DMS114 treated with DMSO at 0.1 percent for 48 hours (cell line): ENCODE results near the gene DPP7.
A peak's percentile ranks its signal among the peaks of the same experiment; 100 is the strongest.
"Not testable (repeated sequence)": the region's sequence is repeated elsewhere in the genome, so short reads cannot be mapped to it uniquely, and the experiment has no call there.

Experiments
- DNase-seq: peaks from one replicate; lab custom pipeline; 2025; ENCODE audit not compliant: unreplicated experiment; lab: John Stamatoyannopoulos, UW

The DPP7 gene

DNA sequence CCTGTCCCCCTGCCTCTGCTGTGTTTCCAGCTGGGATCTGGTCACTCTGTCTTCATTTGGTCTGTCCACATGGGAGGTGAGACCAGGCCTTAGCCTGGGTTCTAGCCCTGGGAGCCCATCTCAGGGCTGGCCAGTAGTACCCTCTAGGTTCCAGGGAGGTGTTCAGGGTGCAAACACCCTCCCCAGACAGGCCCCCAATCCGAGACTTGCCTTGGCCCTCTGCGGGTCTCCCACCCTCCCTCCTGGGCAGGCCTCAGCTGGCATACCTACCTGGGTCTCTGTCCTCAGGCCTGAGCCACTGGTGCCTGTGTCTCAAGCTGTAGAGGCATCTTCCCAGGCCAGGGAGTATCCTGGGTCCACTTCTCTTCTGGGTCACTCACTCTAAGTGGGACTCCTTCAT lies 43.3 kb downstream of the DPP7 start:
- DNase-seq, result no peak

DNA sequence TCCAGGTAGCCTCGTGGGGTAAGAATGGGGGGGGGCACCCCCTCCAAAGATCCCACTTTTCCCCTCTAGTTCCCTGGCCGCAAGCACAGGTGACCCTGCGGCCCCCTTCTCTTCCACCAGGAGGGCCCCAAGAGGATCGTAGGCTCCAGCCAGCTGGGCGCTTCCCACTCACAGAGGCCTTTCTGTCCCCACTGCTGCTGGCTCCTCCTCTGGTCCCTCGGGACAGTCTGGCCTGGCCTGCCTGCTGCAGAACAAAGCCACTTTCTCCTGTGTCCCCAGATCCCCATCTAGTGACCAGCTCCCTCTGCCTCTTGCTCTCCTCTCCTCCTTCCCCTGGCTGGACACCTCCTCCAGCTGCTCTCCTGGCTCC lies 43.6 kb downstream of the DPP7 start:
- no peak for DNase-seq

DNA sequence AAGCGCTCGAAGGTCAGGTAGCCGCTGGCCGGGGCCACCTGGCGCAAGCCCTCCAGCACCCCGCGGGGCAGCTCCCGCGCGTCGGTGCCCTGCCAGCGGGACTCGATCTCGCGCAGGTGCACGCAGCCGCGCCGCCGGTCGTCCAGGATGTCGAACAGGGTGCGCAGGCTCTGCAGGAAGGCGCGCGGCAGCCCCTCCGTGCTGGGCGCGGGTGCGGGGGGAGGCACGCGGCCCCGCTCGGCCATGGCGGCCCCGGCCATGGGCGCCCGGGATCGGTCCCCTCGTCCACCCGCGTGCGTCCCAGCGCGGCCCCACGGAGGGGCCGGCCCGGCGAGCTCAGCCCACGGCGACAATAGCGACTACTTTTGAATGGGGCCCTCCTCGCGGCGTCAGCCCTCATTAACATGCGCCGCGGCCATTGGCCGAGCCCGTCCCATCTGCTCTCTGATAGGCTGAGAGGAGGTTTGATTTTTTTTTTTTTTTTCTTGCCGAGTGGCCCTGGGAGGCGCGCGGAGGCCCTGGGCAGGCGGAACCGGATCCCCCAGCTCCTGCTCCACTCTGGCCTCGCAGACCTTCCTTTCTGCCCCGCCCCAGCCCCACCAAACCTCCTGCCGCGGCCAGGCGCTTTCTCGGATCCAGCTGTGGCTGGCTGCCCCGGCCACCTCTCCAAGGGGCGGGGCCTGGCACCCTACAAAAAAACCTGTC lies 44.2 kb downstream of the DPP7 start, which contains the start of gene SAPCD2:
SAPCD2 (minus strand) TSS at position 357 of the 705 bp plus-strand sequence; CDS start at position 260, 97 bp downstream.
- DNase-seq, result peak; percentile 69

DNA sequence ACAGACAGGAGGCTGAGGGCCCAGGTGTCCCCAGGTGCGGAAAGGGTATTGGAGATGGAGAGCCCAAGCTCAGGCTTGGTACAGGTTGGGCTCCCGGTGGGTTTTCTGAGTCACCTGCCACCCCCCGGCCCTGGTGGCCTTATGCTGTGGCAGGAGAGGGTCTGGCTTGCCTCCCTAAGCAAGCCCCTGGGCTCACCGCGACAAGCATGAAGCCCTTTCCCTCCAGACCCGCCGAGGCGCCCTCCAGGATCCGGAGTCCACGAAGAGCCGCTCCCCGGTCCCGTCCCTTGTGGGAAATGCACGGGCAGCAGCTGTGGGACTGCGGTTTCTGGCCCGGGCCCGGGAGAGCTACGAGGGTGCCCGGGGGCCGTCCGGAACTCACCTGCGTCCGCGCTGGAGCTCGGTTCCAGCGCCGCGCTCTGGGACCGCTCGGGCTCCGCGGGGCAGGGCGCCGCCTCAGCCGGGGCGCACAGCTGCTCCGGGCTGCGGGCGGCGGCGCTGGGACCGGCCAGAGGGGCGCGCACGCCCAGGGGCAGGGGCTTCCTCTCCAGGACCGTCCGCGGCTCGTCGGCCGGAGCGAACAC lies 44.9 kb downstream of the DPP7 start:
- no peak for DNase-seq

DNA sequence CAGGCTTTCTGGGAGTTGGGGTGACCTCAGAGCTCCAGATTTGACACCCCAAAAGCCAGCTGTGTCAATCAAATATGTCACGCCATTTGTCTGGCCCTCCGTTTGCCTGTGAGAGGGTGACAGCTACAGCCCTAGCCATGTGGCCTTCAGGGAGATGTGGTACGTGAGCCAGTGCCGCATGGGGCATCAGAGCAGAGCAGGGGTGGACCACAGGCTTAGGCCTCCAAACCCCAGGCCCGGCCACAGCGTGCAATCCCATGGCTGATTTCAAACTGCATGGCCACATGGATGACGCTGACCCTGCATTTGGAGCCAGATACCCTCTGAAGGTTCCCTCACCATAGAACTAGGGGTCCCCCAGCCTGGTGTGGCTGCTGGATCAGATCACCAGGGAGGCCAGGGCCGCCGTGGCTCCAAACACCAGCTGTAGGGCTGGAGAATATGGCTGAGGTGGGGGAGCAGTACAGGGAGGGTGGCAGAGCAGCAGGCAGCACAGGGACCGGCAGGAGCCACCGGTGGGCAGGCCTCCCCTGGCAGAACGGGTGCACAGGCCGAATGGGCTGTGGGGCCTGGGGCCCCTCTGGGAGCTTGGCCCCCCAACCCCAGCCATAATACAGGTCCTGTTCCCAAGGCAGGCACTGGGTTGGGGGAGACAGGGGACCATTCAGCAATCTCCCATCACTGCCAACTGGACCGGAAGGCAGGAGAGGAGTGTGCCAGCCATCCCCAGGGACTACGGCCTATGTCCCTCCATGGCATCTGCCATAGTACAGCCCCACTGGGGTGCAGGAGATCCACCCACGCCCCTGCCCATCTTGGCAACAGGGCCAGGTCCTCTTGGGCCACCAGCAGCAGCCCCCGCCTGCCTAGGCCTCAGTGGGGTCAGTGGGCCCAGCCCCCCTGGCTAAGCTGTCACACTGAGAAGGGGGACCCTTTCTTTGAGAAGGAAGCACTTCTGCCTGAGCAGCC lies 45.7 kb downstream of the DPP7 start:
- no peak for DNase-seq

DNA sequence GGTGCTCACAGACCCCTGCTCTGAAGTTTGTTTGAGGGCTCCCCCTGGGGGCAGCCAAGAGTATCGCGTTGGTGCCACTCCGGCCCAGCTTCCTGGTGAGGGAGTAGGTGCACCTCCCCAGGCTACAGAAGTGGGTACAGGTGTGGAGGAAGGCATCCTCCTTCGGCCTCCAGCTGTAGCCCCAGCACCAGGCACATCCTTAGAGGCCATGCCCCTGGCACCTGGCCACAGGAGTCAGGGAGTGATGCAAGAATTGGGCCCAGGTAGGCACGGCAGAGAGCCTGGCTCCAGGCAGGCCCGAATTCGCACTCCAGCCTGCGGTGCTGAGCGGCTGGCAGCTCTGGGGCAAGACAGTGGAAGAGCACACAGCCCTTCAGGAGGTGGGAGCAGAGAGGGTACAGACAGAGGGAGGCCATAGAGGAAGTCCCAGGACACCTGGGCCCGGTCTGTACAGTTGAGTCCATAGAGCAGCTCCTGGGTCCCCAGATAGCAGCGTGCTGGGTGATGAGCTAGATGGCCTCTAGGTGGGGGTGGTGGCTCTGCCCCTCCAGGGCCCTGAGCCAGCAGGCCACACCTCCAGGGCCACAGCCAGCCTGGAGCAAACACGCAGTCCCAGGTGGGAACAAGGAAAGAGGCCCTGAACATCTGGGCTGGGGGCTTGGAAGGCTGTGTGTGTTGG lies 46.5 kb downstream of the DPP7 start:
- DNase-seq, result peak; percentile 25

DNA sequence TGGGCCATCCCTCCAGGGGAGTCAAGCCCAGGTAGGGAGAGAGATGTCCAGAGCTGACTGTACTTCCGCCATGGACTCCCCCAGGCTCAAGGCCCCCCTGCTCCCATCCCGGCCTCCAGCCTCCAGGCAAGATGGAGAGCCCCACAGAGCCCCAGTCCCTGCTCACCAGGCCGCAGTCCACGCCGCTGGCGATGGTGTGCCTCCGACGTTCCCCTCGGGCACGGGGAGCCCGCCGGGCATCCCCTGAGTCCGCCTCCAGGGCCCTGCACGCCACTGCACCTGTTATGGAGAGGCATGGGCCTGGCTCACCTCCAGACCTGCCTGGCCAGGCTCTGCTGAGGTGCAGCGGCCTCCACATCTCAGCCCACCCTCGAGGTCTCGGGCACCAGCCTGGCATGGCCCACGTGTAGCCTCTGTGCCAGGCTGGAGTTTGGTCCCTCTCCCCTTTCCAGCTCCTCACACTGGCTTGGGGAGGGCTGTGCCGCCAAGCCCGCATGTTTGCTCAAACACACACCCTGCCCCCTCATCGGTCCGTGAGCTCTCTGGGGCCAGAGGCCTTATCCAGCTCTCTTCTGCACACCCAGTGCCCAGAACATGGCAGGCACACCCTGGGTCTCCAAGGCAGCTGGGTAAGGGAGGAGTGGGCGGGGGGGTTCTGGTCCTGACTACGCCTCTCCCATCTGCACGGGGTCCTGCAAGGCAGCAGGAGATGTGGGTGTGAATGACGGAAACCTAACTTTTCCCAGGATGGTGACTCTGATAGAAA lies 48.3 kb downstream of the DPP7 start:
- DNase-seq, result no peak

DNA sequence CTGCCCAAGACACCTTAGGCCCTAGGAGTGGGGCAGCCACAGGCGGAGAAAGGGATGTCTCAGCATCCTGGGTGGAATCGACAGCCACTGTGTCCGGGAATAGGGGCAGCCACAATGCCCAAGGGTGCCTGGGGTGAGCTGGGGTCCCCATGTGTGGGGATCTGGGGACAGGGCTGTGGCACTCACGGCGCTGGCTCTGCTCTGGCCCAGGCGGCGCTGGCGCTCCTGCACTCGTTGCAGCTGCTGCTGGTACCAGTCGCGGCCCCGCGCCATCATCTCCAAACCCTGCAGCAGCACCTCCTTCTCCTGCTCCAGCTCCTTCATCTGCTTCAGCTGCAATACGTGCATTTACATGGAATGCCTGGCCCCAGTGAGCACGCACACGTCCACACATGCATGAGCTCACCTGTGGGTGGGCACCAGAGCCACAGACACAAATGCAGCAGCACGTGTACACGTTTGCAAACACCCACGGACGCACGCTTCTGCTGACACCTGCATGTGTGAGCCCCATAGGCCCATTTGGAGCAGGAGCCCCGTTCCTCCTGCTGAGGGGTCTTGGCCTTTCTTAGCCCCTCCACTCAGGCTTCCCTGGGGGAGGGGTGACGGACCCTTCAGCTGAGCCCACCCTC lies 49.1 kb downstream of the DPP7 start:
- no peak for DNase-seq

DNA sequence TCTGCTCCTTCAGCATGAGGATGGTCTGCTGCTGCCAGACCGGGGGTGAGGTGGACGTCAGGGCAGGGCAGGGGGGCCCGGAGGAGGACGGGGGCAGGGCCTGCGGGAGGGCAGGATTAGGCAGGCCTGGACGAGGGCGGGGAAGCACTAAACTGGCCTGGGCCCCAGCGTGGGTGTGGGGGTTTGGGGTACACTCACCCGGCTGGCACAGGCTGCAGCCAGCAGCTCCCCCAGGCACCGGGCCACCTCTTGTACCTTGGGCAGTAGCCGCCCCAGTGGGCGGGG lies 49.7 kb downstream of the DPP7 start:
- DNase-seq, result no peak

DNA sequence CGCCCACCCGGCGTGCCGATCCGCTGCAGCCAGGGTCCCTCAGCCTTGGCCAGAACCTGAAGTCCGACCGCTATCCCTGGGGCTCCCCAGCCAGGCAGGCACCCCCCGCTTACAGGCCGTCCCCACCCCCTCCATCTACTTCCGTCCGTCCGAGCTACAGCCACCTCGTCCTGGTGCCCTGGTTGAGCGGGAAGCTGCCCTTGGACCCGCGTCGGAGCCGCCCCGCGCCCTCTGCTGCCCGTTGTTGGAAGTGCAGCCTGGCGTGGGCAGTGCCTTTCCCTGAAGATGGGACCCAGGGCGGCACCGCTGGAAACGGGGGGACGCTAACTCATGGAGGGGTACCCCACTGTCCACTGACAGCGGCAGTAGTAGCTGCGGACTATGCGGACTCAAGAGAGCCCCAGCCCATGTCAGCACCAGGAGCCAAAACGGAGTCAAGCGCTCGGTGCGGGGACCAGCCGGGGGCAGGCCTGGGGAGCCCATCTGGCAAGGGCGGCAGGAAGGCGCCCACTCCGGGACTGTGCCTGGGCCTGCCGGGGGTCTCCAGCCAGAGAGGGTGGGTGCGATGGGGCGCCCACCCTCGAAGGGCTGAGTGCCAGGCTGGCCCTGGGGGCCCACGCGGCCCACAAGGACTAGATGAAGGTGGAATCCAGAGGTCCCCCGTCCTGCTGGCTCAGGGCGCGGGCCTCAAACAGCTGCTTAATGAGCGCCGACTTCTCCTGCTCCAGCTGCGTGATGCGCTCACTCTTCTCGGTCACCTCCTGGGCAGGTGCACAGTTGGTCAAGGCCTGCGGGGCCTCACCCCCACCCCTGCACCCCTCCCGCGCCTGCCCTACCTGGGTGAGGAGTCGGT lies 50.3 kb downstream of the DPP7 start:
- no peak for DNase-seq

DNA sequence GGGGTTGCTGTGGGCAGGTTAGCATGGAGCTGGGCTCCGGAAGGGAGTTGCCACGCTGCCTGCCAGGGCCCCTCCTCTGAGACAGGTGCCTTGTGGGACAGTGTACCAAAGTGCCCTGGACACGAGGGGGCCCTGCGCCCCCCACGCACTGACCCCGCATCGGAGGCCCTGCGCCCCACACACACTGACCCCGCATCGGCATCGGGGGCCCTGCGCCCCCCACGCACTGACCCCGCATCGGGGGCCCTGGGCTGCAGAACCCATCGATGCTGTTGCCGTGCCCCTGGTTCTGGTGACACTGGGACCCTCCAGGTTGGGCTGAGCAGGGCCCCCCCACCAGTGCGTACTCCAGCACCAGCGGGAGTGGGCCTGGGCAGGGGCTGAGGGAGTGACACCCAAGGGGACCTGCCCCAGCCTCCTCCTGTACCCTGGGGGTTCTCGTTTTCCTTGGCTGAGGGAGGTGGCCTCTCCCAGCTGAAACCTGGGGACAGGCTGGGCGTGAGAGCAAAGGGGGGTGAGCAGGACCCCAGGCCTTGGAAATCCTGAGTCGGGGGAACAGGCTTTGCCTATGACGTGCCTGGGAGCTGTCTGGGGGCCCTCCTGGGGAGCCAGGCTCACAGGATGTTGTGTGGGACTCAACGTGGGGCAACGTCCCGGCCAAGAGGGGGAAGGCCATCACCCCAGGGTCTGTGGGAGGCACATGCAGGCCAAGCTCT lies 51.1 kb downstream of the DPP7 start:
- DNase-seq, result no peak

DNA sequence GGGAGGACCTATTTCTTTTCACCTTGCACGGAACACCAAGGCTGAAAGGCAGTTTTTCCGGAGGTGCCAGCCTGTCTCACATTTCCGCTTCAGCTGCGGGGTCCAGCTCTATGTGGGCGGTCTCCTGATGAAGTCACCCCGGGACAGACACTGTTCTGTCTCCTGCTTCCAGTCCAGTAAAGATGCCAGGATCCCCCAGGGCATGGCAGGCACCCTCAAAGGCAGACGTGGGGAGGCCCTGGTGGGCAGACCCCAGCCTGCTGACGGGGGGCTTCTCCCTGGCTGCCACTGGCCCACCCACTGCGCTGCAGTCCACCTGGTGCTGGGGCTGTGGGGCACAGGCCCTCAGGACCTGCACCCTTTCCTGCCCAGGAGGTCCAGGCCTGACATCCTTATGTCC lies 51.7 kb downstream of the DPP7 start:
- DNase-seq, result not testable (repeated sequence)

DNA sequence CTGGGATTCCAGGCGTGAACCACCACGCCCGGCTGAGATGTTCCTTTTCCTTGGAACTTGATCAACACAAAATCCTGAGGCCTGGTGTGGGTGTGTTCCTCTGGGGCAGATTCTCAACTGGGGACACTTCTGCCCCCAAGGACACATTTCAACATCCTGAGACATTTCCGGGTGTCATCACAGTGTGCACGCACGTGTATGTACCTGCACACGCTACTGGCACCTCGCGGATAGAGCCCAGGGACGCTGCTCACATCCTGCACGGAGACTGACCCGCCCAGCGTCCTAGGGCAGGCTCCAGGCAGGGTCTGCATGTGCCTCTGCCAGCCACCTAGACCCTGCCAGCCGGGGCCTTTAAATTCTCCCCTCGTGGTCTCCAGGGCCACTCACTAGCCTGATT lies 52.1 kb downstream of the DPP7 start:
- no peak for DNase-seq
